RWPE1 (cell line): ENCODE results near the gene GPR37L1.
"Not testable (repeated sequence)": the region's sequence is repeated elsewhere in the genome, so short reads cannot be mapped to it uniquely, and the experiment has no call there.

Source experiments
- CTCF ChIA-PET: fragments of 350-600 bp; sonication (Branson Sonifier 250); formaldehyde crosslinking; extraction: SDS; loops from one replicate; lab custom pipeline; 2021; lab: Yijun Ruan, JAX
- POLR2A ChIA-PET: fragments of 400-600 bp; formaldehyde crosslinking; extraction: SDS; loops from one replicate; lab custom pipeline; 2020; ENCODE audit warnings: antibody characterized with exemption; ENCODE audit not compliant: low non-redundant PET; lab: Yijun Ruan, JAX
- DNase-seq: peaks from one replicate; pipeline ENCODE4 v3.0.0; 2012; ENCODE audit warnings: low spot score
- H3K27ac ChIP-seq: fragments of 450-650 bp; 2 replicates; pipeline ENCODE4 v1.5.1; 2017
- TF ChIP-seq, protein P1 (sequence below): fragments of 450-650 bp; conservative IDR thresholded peaks from 2 replicates; pipeline ENCODE4 v1.5.1; 2017; ENCODE audit warnings: low read depth, mild to moderate bottlenecking

The GPR37L1 gene

DNA sequence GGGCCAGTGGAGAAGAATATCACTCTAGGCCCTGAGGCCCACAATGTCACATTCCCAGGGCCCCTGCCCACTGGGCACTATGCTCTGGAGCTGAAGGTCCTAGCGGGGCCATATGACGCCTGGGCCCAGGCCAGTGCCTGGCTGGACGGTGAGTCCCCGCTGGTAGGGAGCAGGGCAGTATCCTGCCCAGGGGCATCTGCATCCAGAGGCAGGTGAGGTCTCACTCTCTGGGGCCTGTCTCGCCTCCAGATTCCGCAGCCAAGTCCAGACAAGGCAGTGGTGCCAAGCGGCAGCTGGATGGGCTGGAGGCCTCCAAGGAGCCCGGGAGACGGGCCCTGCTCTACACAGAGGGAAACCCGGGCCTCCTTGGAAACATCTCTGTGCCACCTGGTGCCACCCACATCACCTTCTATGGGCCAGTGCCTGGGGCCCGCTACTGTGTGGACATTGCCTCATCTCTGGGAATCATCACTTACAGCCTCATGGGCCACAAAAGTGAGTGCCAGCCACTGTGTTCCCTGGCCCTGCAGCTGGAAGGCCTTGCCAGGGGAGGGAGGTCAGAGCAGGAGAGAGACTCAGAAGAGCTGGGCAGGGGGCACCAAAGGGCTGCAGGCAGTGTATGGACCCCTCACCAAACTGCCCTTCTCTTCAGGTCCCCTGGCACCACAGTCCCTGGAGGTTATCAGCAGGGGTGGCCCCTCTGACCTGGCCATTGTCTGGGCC is 48.7 kb downstream of the GPR37L1 start:
- CTCF ChIA-PET, result interaction anchor here (0.6 kb wide), 1 partner anchor 17 kb away, joined by 3 read pairs; no protein-coding TSS in a partner anchor
- POLR2A ChIA-PET, result no interaction called here
- DNase-seq, result no peak

GRCh38 chr1:202172015-202172355 is 49.3 kb downstream of the GPR37L1 start:
- no peak overlapping the region for H3K27ac ChIP-seq
- TF ChIP-seq, protein P1, sequence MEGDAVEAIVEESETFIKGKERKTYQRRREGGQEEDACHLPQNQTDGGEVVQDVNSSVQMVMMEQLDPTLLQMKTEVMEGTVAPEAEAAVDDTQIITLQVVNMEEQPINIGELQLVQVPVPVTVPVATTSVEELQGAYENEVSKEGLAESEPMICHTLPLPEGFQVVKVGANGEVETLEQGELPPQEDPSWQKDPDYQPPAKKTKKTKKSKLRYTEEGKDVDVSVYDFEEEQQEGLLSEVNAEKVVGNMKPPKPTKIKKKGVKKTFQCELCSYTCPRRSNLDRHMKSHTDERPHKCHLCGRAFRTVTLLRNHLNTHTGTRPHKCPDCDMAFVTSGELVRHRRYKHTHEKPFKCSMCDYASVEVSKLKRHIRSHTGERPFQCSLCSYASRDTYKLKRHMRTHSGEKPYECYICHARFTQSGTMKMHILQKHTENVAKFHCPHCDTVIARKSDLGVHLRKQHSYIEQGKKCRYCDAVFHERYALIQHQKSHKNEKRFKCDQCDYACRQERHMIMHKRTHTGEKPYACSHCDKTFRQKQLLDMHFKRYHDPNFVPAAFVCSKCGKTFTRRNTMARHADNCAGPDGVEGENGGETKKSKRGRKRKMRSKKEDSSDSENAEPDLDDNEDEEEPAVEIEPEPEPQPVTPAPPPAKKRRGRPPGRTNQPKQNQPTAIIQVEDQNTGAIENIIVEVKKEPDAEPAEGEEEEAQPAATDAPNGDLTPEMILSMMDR, result no peak
- ChIA-PET CTCF (no interaction called here), POLR2A (no interaction called here)
- no peak for DNase-seq

More for the DNA sequence above, 48.7 kb downstream of the GPR37L1 start:
- TF ChIP-seq, protein P1, result no peak
- H3K27ac ChIP-seq, result no peak overlapping the region

- DNase-seq, result no peak
- POLR2A ChIA-PET, result no interaction called here
- TF ChIP-seq, protein P1, result no peak
- H3K27ac ChIP-seq, result no peak overlapping the region
- CTCF ChIA-PET, result interaction anchor here (0.7 to 1.1 kb wide), 2 partner anchors 11 to 510 kb away, joined by 5 to 6 read pairs; no protein-coding TSS in a partner anchor
These were observed 51.3 kb downstream of the GPR37L1 start for GRCh38 chr1:202173993-202174392.

DNA sequence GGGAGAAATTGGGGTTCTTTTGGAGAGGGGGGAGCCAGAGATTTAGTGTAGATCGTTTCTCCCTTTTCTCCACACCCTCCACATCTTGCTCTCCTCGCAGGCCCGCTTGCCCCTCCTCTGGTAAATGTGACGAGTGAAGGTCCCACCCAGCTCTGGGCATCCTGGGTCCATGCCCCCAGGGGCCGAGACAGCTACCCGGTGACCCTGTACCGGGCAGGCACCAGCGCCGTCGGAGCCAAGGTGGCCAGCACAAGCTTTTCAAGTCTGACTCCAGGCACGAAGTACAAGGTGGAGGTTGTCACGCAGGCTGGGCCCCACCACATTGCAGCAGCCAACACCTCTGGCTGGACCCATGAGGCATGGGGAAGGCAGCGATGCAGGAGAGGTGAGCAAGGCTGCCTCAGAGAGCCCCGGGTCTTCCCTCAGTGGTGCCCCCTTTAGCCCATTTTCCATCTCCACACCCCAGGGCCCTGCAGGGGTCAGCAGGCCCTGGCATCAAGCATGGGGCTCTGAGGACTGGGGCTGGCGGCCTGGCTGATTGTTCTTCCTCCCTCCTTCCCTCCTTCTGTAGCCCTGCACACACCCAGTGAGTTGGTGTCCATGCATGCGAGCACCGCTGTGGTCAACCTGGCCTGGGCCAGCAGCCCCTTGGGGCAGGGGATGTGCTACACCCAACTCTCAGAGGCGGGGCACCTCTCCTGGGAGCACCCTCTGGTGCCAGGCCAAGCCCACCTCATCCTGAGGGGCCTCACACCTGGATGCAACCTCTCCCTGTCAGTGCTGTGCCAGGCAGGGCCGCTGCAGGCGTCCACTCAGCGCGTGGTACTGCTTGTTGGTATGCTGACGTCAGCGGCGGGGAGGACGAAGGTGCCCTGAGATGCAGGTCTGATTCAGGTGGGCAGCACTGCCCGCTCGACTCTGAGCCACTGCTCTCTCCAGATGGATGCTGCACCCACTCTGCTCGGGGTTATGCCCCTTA is 54.5 kb downstream of the GPR37L1 start:
- no peak overlapping the region for H3K27ac ChIP-seq
- DNase-seq, result no peak
- POLR2A ChIA-PET, result no interaction called here
- TF ChIP-seq, protein P1, result no peak
- CTCF ChIA-PET, result interaction anchor here (0.6 to 2.2 kb wide), 4 partner anchors 13 to 822 kb away, joined by 3 to 13 read pairs (median 4); no protein-coding TSS in a partner anchor

DNA sequence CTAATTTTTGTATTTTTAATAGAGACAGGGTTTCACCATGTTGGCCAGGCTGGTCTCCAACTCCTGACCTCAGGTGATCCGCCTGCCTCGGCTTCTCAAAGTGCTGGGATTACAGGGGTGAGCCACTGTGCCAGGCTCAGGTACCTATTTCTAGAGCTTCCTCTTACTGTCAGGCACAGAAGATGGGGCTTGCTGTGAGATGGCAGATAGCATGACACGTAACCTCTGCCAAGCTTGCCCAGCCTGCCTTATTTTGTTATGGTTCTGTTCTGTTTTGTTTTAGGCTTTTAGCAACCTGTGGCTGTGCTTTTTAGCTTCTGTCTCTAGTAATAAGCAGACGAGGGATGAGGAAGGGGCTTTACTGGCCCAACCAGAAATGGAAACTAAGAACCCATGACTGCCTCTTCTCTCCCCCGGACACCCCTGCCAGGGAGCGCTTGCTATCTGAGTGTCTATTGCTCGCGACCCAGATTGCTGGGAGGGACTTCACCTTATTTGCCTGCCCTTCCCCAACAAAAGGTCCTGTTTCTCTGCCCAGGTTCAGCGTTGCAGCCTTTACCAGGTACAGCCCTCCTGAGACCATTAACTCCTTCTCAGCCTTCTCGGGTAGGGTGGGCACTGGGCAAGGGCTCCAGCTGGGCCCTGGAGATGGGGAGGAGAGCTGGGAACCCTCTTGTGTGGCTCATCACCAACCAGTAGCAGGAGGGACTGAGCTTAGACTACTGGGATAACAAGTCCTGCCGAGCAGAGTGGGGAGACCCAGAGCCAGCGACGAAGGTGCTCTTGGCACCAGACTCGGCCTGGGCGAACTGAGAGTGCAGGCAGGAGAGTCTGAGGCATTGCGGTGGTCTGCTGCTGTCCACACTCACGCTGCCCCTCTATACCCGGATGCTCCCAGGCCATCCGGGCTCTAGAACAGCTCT is 57.4 kb downstream of the GPR37L1 start:
- TF ChIP-seq, protein P1, result no peak
- DNase-seq, result no peak
- CTCF ChIA-PET, result interaction anchor here (0.9 to 2.6 kb wide), 3 partner anchors 9 to 136 kb away, joined by 3 to 17 read pairs (median 9); no protein-coding TSS in a partner anchor
- H3K27ac ChIP-seq, result no peak overlapping the region
- POLR2A ChIA-PET, result no interaction called here

- CTCF ChIA-PET, result interaction anchor here (1.7 to 2.6 kb wide), 2 partner anchors 9 to 12 kb away, joined by 9 to 17 read pairs; no protein-coding TSS in a partner anchor
- DNase-seq, H3K27ac ChIP-seq, POLR2A ChIA-PET: not testable (repeated sequence)
These were observed 58.0 kb downstream of the GPR37L1 start for GRCh38 chr1:202180751-202181139.
